ENCODE measurements around the gene SMIM32. TPM values are rescaled to one million over a fixed set of nuclear protein-coding genes. Genes with fewer than 3 reads are reported as not detected.

Gene SMIM32
- total RNA-seq, 2 experiments from 2014 or later = not detected

DNA sequence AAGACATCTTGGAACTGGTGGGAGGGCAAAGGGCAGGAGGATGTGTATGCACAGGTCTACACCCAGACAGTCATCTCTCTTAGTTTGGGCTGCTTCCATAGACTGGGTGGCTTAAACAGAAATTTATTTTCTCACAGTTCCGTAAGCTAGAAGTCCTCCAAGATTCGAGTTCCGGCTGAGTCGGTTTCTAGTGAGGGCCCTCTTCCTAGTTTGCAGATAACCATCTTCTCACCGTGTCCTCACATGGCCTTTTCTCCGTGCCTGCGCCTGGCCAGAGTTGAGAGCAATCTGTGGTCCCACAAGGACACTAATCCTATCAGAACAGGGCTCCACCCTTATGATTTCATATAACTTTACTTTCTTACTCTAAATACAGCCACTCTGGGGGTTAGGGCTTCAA is 4.1 kb downstream of the SMIM32 start:
- intact Hi-C loops (cut with micrococcal nuclease; ENCODE audit: unreplicated experiment) = no loop called here
- H3K4me3 ChIP-seq (ENCODE audit: low read depth, low read length, poor library complexity, severe bottlenecking) = no peak overlapping the region
- no peak for DNase-seq (ENCODE audit: low spot score)
- H3K36me3 ChIP-seq (ENCODE audit: insufficient read depth, low read length) = peaks cover 33% of the 10 kb centered on the region
- H3K4me2 ChIP-seq (ENCODE audit: low read length) = no peak overlapping the region
- BruUV-seq (replicated peaks) = no TSS peak
- H3K4me1 ChIP-seq (ENCODE audit: insufficient read depth, low read length, poor library complexity, severe bottlenecking) = no peaks in the 10 kb centered on the region
- H4K20me1 ChIP-seq (ENCODE audit: insufficient read depth, low read length) = no peaks in the 10 kb centered on the region
- no peak for TF ChIP-seq EZH2phosphoT487 (IDR thresholded peaks at IDR 0.05; ENCODE audit: borderline replicate concordance, low read depth, low read length)
- TF ChIP-seq, protein P1, sequence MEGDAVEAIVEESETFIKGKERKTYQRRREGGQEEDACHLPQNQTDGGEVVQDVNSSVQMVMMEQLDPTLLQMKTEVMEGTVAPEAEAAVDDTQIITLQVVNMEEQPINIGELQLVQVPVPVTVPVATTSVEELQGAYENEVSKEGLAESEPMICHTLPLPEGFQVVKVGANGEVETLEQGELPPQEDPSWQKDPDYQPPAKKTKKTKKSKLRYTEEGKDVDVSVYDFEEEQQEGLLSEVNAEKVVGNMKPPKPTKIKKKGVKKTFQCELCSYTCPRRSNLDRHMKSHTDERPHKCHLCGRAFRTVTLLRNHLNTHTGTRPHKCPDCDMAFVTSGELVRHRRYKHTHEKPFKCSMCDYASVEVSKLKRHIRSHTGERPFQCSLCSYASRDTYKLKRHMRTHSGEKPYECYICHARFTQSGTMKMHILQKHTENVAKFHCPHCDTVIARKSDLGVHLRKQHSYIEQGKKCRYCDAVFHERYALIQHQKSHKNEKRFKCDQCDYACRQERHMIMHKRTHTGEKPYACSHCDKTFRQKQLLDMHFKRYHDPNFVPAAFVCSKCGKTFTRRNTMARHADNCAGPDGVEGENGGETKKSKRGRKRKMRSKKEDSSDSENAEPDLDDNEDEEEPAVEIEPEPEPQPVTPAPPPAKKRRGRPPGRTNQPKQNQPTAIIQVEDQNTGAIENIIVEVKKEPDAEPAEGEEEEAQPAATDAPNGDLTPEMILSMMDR (conservative IDR thresholded peaks at IDR 0.05; ENCODE audit: low read length) = no peak
- H3K9me3 ChIP-seq (ENCODE audit: low read length) = no peaks in the 10 kb centered on the region
- ChIA-PET CTCF (ENCODE audit: unreplicated experiment) (no interaction called here), POLR2A (no interaction called here)
- H3K79me2 ChIP-seq (ENCODE audit: insufficient read depth, low read depth, low read length) = no peaks in the 10 kb centered on the region
- H2AFZ ChIP-seq (ENCODE audit: low read length) = no peak overlapping the region
- H3K27ac ChIP-seq (ENCODE audit: low read depth, low read length, poor library complexity, severe bottlenecking) = no peak overlapping the region
- no peaks in the 10 kb centered on the region for H3K9me2 ChIP-seq (ENCODE audit: insufficient read depth, low read length)

DNA sequence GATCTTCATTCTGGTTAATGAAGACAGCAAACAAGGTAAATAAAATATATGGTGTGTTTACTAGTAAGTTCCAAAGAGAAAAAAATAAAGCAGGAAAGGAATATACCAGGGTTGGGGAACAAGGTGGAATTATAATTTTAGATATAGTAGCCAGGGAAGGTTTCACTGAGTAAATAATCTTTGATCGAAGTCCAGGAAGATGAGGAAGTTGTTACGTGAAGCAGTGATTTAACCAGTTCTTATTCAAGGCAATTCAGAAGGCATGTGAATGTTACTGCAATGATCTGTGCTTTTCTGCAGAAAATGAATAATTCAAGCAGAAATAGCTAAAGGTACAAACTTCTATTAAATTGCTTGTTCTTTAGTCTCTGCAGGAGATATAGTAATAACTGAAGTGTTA is 6.2 kb downstream of the SMIM32 start:
- BruUV-seq (replicated peaks) = no TSS peak
- no peak overlapping the region for H3K4me3 ChIP-seq (ENCODE audit: low read depth, low read length, poor library complexity, severe bottlenecking)
- CTCF ChIA-PET (ENCODE audit: unreplicated experiment) = no interaction called here

DNA sequence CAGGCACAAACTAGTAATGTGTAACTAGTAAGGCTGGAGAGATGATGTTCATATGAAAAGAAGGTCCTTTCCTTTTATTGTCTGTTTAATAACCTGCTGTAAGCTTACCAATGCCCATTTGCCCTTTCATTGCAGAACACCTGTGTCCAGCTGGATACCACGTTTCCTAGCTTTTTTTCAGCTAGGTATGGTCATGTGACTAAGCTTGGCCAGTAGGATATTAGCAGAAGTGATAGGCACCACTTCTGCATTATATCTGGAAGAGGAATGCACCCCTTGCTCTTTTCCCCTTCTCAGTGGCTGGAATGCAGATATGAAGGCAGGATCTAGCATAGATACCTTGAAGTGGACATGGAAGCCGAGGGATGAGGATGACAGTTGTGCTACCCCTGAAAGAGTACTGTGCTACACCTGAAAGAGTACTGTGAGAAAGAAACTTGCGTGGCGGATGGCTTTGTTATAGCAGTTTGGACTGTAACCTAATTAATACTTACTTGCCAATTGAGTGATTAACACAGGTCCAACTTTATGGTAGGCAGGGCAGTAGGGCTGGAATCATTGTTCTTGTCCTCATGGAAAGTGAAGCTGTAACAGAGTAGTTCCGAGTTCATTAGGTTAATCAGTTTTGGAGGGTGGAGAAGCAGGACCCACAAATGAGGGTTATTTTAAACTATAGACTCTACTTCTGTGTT is 6.8 kb downstream of the SMIM32 start:
- no peak overlapping the region for H3K4me3 ChIP-seq (ENCODE audit: low read depth, low read length, poor library complexity, severe bottlenecking)
- H3K27ac ChIP-seq (ENCODE audit: low read depth, low read length, poor library complexity, severe bottlenecking) = no peak overlapping the region
- H3K9me2 ChIP-seq (ENCODE audit: insufficient read depth, low read length) = no peaks in the 10 kb centered on the region
- H3K4me1 ChIP-seq (ENCODE audit: insufficient read depth, low read length, poor library complexity, severe bottlenecking) = no peaks in the 10 kb centered on the region
- CTCF ChIA-PET (ENCODE audit: unreplicated experiment) = no interaction called here
- H3K36me3 ChIP-seq (ENCODE audit: insufficient read depth, low read length) = peaks cover 56% of the 10 kb centered on the region
- intact Hi-C loops (cut with micrococcal nuclease; ENCODE audit: unreplicated experiment) = no loop called here
- H4K20me1 ChIP-seq (ENCODE audit: insufficient read depth, low read length) = no peaks in the 10 kb centered on the region
- TF ChIP-seq, protein P1 (conservative IDR thresholded peaks at IDR 0.05; ENCODE audit: low read length) = no peak
- TF ChIP-seq EZH2phosphoT487 (IDR thresholded peaks at IDR 0.05; ENCODE audit: borderline replicate concordance, low read depth, low read length) = no peak
- H3K79me2 ChIP-seq (ENCODE audit: insufficient read depth, low read depth, low read length) = no peaks in the 10 kb centered on the region
- no peak overlapping the region for H2AFZ ChIP-seq (ENCODE audit: low read length)
- no peak overlapping the region for H3K4me2 ChIP-seq (ENCODE audit: low read length)
- POLR2A ChIA-PET = interaction anchor here (1.3 kb wide), 1 partner anchor 10 kb away, joined by 3 read pairs; no protein-coding TSS in a partner anchor
- no TSS peak for BruUV-seq (replicated peaks)
- no peaks in the 10 kb centered on the region for H3K9me3 ChIP-seq (ENCODE audit: low read length)
- no peak for DNase-seq (ENCODE audit: low spot score)

More for the DNA sequence above, 6.2 kb downstream of the SMIM32 start:
- intact Hi-C loops (cut with micrococcal nuclease; ENCODE audit: unreplicated experiment) = no loop called here
- H3K79me2 ChIP-seq (ENCODE audit: insufficient read depth, low read depth, low read length) = no peaks in the 10 kb centered on the region
- peaks cover 50% of the 10 kb centered on the region for H3K36me3 ChIP-seq (ENCODE audit: insufficient read depth, low read length)
- H3K4me2 ChIP-seq (ENCODE audit: low read length) = no peak overlapping the region
- no peaks in the 10 kb centered on the region for H3K9me2 ChIP-seq (ENCODE audit: insufficient read depth, low read length)
- H4K20me1 ChIP-seq (ENCODE audit: insufficient read depth, low read length) = no peaks in the 10 kb centered on the region
- no peak overlapping the region for H2AFZ ChIP-seq (ENCODE audit: low read length)
- TF ChIP-seq, protein P1 (conservative IDR thresholded peaks at IDR 0.05; ENCODE audit: low read length) = no peak
- no peak for TF ChIP-seq EZH2phosphoT487 (IDR thresholded peaks at IDR 0.05; ENCODE audit: borderline replicate concordance, low read depth, low read length)
- no peaks in the 10 kb centered on the region for H3K9me3 ChIP-seq (ENCODE audit: low read length)
- no peak overlapping the region for H3K27ac ChIP-seq (ENCODE audit: low read depth, low read length, poor library complexity, severe bottlenecking)
- POLR2A ChIA-PET = interaction anchor here (1.3 kb wide), 1 partner anchor 9 kb away, joined by 3 read pairs; no protein-coding TSS in a partner anchor
- no peak for DNase-seq (ENCODE audit: low spot score)
- no peaks in the 10 kb centered on the region for H3K4me1 ChIP-seq (ENCODE audit: insufficient read depth, low read length, poor library complexity, severe bottlenecking)

Measured in OCI-LY7 (cell line).